ENCODE results near the gene CDC73. TPM values are rescaled to one million over a fixed set of nuclear protein-coding genes. Genes with fewer than 3 reads are reported as not detected.
A peak's percentile ranks its signal among the peaks of the same experiment; 100 is the strongest.

Gene CDC73
- total and polyA plus RNA-seq, 2 donors from 2014 or later, result 11.4 to 73.1 TPM

GRCh38 chr1:193241132-193241827, 119.4 kb downstream of the CDC73 start:
- Histone ChIP-seq H3K4me1 (ENCODE audit: control insufficient read depth in 2 of 3, insufficient read depth in 2 of 3, low read depth in 1 of 3, low read length in 3 of 3) (no peaks in the 10 kb centered on the region), H3K9me3 (ENCODE audit: control insufficient read depth in 2 of 3, insufficient read depth in 1 of 3, low read length in 3 of 3) (no peaks in the 10 kb centered on the region), H3K27ac (ENCODE audit: low read depth in 2 of 2, low read length in 2 of 2) (no peak overlapping the region), H3K27me3 (ENCODE audit: control insufficient read depth, insufficient read depth, low read length) (no peaks in the 10 kb centered on the region), H3K4me3 (ENCODE audit: low read length in 3 of 3) (no peak overlapping the region), H3K9ac (ENCODE audit: low read length in 3 of 3) (no peak overlapping the region), H3K36me3 (ENCODE audit: control insufficient read depth in 2 of 3, insufficient read depth in 3 of 3, low read length in 3 of 3) (peaks cover 0 to 3% (median 2%) of the 10 kb centered on the region in 3 donors)
- no peak for FAIRE-seq
- no peak for TF ChIP-seq CTCF (IDR thresholded peaks at IDR 0.05; ENCODE audit: borderline replicate concordance, extremely low read depth, insufficient read depth)
- peak in 1 of 5 donors; percentile 42 for DNase-seq
- intact Hi-C loops (cut with DNase I), result no loop called here

GRCh38 chr1:193242000-193242399, 120.2 kb downstream of the CDC73 start:
- no peaks in the 10 kb centered on the region for H3K27me3 ChIP-seq (ENCODE audit: control insufficient read depth, insufficient read depth, low read length)
- DNase-seq (no peak), FAIRE-seq (no peak)
- H3K9me3 ChIP-seq (ENCODE audit: control insufficient read depth in 2 of 3, insufficient read depth in 1 of 3, low read length in 3 of 3), result no peaks in the 10 kb centered on the region
- no peak for TF ChIP-seq CTCF (IDR thresholded peaks at IDR 0.05; ENCODE audit: borderline replicate concordance, extremely low read depth, insufficient read depth)
- intact Hi-C loops (cut with DNase I), result no loop called here
- peaks cover 0 to 2% (median 0%) of the 10 kb centered on the region in 3 donors for H3K36me3 ChIP-seq (ENCODE audit: control insufficient read depth in 2 of 3, insufficient read depth in 3 of 3, low read length in 3 of 3)
- H3K4me1 ChIP-seq (ENCODE audit: control insufficient read depth in 2 of 3, insufficient read depth in 2 of 3, low read depth in 1 of 3, low read length in 3 of 3), result no peaks in the 10 kb centered on the region
- no peak overlapping the region for H3K27ac ChIP-seq (ENCODE audit: low read depth in 2 of 2, low read length in 2 of 2)
- no peak overlapping the region for H3K4me3 ChIP-seq (ENCODE audit: low read length in 3 of 3)
- H3K9ac ChIP-seq (ENCODE audit: low read length in 3 of 3), result no peak overlapping the region

- TF ChIP-seq CTCF (IDR thresholded peaks at IDR 0.05; ENCODE audit: borderline replicate concordance, extremely low read depth, insufficient read depth), result no peak
- intact Hi-C loops (cut with DNase I), result no loop called here
- DNase-seq (no peak), FAIRE-seq (no peak)
- Histone ChIP-seq H3K9ac (ENCODE audit: low read length in 3 of 3) (no peak overlapping the region), H3K27me3 (ENCODE audit: control insufficient read depth, insufficient read depth, low read length) (no peaks in the 10 kb centered on the region), H3K4me1 (ENCODE audit: control insufficient read depth in 2 of 3, insufficient read depth in 2 of 3, low read depth in 1 of 3, low read length in 3 of 3) (no peaks in the 10 kb centered on the region), H3K4me3 (ENCODE audit: low read length in 3 of 3) (no peak overlapping the region), H3K9me3 (ENCODE audit: control insufficient read depth in 2 of 3, insufficient read depth in 1 of 3, low read length in 3 of 3) (peaks cover 0 to 10% (median 0%) of the 10 kb centered on the region in 3 donors), H3K36me3 (ENCODE audit: control insufficient read depth in 2 of 3, insufficient read depth in 3 of 3, low read length in 3 of 3) (peaks cover 6 to 16% (median 12%) of the 10 kb centered on the region in 3 donors), H3K27ac (ENCODE audit: low read depth in 2 of 2, low read length in 2 of 2) (no peak overlapping the region)
These were observed 127.4 kb downstream of the CDC73 start for GRCh38 chr1:193249187-193249586.
